SK-N-SH treated with all-trans-retinoic acid at 6 μM for 48 hours (cell line): ENCODE data around the gene BCKDHB.

Experiments used
- OSR1 ChIP-seq: fragments of 250-450 bp; sonication (Bioruptor Pico); IDR thresholded peaks from 2 replicates; pipeline ENCODE4 v1.8.0; 2022; ENCODE audit warnings: moderate library complexity, mild to moderate bottlenecking, inconsistent platforms
- POU6F1 ChIP-seq: fragments of 250-450 bp; sonication (Bioruptor Pico); IDR thresholded peaks from 2 replicates; pipeline ENCODE4 v1.8.0; 2021; ENCODE audit warnings: low read depth, mild to moderate bottlenecking, moderate library complexity, borderline replicate concordance
- TOX ChIP-seq: fragments of 250-450 bp; sonication (Bioruptor Pico); IDR thresholded peaks from 2 replicates; pipeline ENCODE4 v1.8.0; 2021; ENCODE audit warnings: mild to moderate bottlenecking, moderate library complexity, borderline replicate concordance
- ZFP3 ChIP-seq: fragments of 250-450 bp; sonication (Bioruptor Pico); IDR thresholded peaks from 2 replicates; pipeline ENCODE4 v1.5.0; 2020; ENCODE audit warnings: mild to moderate bottlenecking, moderate library complexity
- ZFP30 ChIP-seq: fragments of 450-650 bp; formaldehyde crosslinking; IDR thresholded peaks from 2 replicates; pipeline ENCODE4 v1.5.0; 2022; ENCODE audit warnings: mild to moderate bottlenecking, moderate library complexity
- ZNF70 ChIP-seq: fragments of 450-650 bp; formaldehyde crosslinking; IDR thresholded peaks from 2 replicates; pipeline ENCODE4 v1.5.0; 2020; ENCODE audit warnings: mild to moderate bottlenecking, moderate library complexity
- ZNF8 ChIP-seq: fragments of 450-650 bp; formaldehyde crosslinking; IDR thresholded peaks from 2 replicates; pipeline ENCODE4 v1.5.0; 2020; ENCODE audit warnings: mild to moderate bottlenecking, moderate library complexity
- TF ChIP-seq, protein P1 (sequence below): fragments of 250-450 bp; sonication (Bioruptor Pico); IDR thresholded peaks from 2 replicates; pipeline ENCODE4 v1.5.1; 2021; ENCODE audit warnings: mild to moderate bottlenecking, moderate library complexity
- TF ChIP-seq, protein P2 (sequence below): fragments of 250-450 bp; sonication (Bioruptor Pico); IDR thresholded peaks from 2 replicates; pipeline ENCODE4 v1.8.0; 2020; ENCODE audit warnings: mild to moderate bottlenecking, moderate library complexity, borderline replicate concordance

DNA sequence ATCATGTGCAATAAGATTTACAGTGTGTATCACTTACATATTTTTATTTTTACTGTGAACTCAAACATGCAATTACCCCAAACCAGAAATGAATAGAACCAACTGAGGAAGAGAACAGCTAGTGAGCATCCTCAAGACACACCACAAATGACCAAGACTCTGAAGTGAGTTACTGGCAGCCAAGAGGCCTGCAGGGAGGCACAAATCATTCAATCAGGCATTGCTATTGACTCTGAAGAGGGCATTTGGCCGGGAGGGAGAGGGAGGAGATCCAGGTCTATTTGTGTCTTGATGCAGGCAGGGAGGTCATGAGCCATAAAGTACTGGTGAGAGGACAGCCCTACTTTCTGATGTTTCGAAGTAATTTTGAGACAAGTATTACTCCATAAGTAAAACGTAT is 257.7 kb downstream of the BCKDHB start:
- TF ChIP-seq, protein P1, sequence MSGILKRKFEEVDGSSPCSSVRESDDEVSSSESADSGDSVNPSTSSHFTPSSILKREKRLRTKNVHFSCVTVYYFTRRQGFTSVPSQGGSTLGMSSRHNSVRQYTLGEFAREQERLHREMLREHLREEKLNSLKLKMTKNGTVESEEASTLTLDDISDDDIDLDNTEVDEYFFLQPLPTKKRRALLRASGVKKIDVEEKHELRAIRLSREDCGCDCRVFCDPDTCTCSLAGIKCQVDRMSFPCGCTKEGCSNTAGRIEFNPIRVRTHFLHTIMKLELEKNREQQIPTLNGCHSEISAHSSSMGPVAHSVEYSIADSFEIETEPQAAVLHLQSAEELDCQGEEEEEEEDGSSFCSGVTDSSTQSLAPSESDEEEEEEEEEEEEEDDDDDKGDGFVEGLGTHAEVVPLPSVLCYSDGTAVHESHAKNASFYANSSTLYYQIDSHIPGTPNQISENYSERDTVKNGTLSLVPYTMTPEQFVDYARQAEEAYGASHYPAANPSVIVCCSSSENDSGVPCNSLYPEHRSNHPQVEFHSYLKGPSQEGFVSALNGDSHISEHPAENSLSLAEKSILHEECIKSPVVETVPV (CRISPR knock-in tag) = no peak
- TF ChIP-seq POU6F1 (CRISPR knock-in tag) (no peak), ZFP3 (CRISPR knock-in tag) (no peak), OSR1 (no peak), ZNF8 (CRISPR knock-in tag) (no peak), TOX (CRISPR knock-in tag) (no peak), ZFP30 (no peak), ZNF70 (CRISPR knock-in tag) (no peak)
- TF ChIP-seq, protein P2, sequence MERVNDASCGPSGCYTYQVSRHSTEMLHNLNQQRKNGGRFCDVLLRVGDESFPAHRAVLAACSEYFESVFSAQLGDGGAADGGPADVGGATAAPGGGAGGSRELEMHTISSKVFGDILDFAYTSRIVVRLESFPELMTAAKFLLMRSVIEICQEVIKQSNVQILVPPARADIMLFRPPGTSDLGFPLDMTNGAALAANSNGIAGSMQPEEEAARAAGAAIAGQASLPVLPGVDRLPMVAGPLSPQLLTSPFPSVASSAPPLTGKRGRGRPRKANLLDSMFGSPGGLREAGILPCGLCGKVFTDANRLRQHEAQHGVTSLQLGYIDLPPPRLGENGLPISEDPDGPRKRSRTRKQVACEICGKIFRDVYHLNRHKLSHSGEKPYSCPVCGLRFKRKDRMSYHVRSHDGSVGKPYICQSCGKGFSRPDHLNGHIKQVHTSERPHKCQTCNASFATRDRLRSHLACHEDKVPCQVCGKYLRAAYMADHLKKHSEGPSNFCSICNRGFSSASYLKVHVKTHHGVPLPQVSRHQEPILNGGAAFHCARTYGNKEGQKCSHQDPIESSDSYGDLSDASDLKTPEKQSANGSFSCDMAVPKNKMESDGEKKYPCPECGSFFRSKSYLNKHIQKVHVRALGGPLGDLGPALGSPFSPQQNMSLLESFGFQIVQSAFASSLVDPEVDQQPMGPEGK = no peak
